H1 (cell line): ENCODE data around the gene CYP4F11.
"Not testable (repeated sequence)": the region's sequence is repeated elsewhere in the genome, so short reads cannot be mapped to it uniquely, and the experiment has no call there.

Experiments
- EZH2 ChIP-seq: fragments of 200-600 bp; sonication (generic); IDR thresholded peaks from 2 replicates; pipeline ENCODE4 v1.7.1; 2012; ENCODE audit warnings: low read depth, mild to moderate bottlenecking, moderate library complexity, low read length, inconsistent platforms; ENCODE audit not compliant: severe bottlenecking
- HDAC6 ChIP-seq: IDR thresholded peaks from one replicate; pipeline ENCODE4 v1.7.1; 2012; ENCODE audit warnings: low read depth, mild to moderate bottlenecking, inconsistent platforms, low read length, moderate library complexity
- TCF12 ChIP-seq: IDR thresholded peaks from 2 replicates; pipeline ENCODE4 v1.6.1; 2011; ENCODE audit warnings: low read depth, mild to moderate bottlenecking, low read length

GRCh38 chr19:15899561-15899960 lies 34.8 kb downstream of the CYP4F11 start:
- TF ChIP-seq HDAC6, EZH2, TCF12: not testable (repeated sequence)
